GM18499 (cell line): ENCODE data around the gene GNG3.
"Not testable (repeated sequence)": the region's sequence is repeated elsewhere in the genome, so short reads cannot be mapped to it uniquely, and the experiment has no call there.

Experiments
- ATAC-seq: cut with Tn5 transposase; IDR thresholded peaks from one replicate; pipeline ENCODE4 v1.9.1; 2021; ENCODE audit warnings: moderate number of reproducible peaks; ENCODE audit not compliant: insufficient read depth, unreplicated experiment

GNG3 gene

DNA sequence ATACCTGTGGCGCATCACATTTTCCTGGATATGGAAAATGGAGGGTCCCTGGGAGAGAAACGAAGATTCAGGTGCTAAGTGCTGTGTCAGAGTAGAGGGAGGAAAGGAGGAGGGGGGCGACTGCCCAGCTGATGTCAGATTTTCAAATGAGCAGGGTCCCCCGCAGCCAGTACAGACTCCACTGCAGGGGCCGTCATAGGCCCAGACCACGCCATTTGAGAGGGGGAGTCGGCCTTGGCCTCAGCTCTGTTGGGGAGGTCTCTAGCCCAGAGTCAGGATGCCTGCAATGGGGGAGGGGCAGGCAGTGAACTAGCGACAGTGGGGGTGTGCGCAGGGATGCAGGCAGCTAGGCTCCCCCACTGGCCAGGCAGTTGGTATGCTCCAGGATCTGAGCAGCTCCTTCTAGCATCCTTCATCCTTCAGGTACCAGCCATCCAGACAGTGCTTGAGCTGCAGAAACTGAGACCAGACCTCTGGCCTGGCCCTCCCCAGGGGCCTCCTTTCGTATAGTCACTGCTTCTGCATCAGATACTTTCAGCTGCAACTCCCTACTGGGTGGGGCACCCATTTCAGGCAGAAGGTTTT lies at the start of gene GNG3, which contains the start of gene BSCL2:
GNG3 (plus strand) TSS at position 400 of the 585 bp plus-strand sequence. CDS start 620 bp downstream, outside the sequence.
BSCL2 (minus strand) TSS at position 148 of the 585 bp plus-strand sequence. CDS start 229 bp downstream, outside the sequence.
- ATAC-seq: no peak

GRCh38 chr11:62664405-62665074 lies 42.9 kb upstream of the GNG3 start:
- no peak for ATAC-seq

- ATAC-seq: no peak
Measured at GRCh38 chr11:62665075-62665598, 42.3 kb upstream of the GNG3 start, which contains the start of the genes C11orf98 and CSKMT. Gene C11orf98 (minus strand): TSS chr11:62665210. CDS start chr11:62665169, 41 bp downstream. Gene CSKMT (plus strand): TSS chr11:62665312. CDS start chr11:62665880, 568 bp downstream.

DNA sequence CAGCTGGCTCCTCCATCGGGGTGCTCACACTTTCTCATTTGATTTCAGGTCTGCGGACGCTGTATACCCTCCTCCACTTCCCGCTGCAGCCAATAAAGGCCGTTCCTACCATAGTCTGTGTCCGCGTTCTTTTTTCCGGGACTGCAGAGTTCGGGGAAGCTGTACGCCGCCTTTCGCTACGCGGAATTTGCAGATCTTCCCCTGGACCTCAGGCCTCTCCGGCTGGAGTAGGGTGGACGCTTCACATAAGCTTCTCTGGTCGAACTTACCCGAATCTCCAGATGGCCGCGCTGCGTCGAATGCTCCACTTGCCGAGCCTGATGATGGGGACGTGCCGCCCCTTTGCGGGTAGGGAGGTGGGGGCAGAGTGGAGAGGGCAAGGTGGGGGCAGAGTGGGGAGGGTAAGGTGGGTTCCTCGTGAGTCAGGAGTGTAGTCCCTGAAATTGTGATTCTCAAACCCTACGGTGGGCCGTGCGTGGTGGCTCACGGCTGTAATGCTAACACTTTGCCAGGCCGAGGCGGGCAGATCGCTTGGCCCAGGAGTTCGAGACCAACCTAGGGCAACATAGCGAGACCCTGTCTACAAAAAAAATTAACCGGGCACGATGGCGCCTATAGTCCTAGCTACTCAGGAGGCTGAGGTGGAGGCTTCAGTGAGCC lies 41.7 kb upstream of the GNG3 start:
- ATAC-seq: no peak

DNA sequence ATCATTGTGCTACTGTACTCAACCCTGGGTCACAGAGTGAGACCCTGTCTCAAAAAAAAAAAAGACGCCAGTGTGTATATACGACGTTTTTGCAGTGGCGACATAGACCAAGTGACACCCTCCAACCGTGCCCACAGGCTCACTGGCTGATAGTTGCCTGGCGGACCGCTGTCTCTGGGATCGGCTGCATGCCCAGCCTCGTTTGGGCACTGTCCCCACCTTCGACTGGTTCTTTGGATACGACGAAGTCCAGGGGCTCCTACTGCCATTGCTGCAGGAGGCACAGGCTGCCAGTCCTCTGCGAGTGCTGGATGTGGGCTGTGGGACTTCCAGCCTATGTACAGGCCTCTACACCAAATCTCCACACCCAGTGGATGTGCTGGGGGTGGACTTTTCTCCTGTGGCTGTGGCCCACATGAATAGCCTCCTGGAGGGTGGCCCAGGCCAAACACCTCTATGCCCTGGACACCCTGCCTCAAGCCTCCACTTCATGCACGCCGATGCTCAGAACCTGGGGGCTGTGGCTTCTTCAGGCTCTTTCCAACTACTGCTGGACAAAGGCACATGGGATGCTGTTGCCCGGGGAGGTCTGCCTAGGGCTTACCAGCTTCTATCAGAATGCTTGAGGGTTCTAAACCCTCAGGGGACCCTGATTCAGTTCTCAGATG lies 41.1 kb upstream of the GNG3 start:
- ATAC-seq: no peak

DNA sequence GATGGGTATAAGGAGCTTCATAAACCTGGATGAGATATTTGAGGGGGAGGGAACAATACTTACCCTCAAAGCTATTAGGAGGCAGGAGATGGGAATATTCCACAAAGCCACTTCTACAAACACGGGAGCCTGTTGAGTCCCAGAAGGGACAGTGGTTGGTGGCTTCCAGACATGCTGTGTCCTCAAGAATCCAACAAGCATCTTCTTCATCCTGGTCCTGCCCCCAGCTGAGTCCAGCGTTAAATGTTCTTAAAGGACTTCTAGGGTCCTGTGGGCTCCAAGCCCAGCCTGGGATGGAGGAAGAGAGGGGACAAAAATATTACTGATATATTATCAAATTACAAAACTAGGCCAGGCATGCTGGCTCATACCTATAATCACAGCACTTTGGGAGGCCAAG lies 40.0 kb upstream of the GNG3 start:
- no peak for ATAC-seq

DNA sequence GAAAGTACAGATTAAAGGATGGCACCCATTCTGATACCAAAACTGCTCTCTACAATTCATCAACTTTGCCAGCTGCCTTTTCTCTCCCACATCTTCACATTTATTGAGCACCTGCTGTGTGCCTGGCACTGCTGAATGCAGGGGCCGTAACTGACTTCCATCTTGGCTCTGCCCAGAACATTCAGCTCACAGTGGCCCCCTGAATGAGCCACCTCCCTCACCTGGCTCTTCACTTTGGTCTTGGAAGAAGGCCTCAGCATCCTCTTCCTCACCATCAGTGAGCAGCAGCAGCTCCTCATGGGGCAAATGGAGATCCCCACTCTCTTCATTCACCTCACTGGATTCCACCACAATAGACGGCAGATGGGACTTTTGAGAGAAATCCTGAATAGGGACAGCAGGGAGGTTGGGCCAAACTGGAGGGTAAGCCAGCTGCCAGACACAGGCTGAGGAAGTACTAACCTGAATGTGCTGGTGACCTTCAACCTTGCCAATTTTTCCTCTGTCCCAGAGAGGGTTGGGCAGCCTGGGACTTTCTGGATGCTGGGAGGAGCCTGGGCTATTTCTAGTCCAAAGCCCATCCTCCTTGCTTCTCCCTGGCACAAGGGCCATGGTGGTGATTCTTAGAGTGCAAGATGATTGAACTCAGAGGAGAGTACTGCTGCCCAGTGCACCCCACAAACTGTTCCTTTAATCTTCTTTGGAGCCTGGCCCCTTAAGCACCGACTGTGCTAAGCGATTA lies 37.9 kb upstream of the GNG3 start:
- ATAC-seq: no peak

GRCh38 chr11:62671236-62671607 lies 36.3 kb upstream of the GNG3 start:
- ATAC-seq: no peak

GRCh38 chr11:62671608-62672389 lies 35.7 kb upstream of the GNG3 start, which contains the start of the genes LBHD1 and UQCC3:
Gene LBHD1 (minus strand): TSS chr11:62672267. CDS start chr11:62670031, 2,236 bp downstream.
Gene UQCC3 (plus strand): TSS chr11:62671673. CDS start chr11:62671746, 73 bp downstream.
- ATAC-seq: no peak

DNA sequence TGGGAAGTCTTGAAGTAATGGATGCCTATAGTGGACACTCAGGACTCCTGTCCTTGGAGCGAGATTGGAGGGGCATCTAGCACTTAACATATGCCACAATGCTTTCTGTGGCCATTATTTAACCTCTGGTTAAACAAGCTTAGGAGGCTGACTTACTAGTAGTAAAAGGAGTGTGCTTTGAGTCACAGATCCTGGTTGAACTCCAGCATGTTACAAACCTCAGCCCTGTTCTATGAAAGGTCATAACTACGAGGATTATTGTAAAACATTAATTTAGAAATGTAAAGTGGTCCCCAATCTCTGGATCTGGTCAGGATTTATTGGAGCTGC lies 34.3 kb upstream of the GNG3 start:
- ATAC-seq: no peak

GRCh38 chr11:62675415-62675814 lies 32.1 kb upstream of the GNG3 start:
- not testable (repeated sequence) for ATAC-seq

- ATAC-seq: no peak
Measured at GRCh38 chr11:62676698-62677097, 30.8 kb upstream of the GNG3 start.

- no peak for ATAC-seq
Measured at GRCh38 chr11:62677156-62677555, 30.3 kb upstream of the GNG3 start.

DNA sequence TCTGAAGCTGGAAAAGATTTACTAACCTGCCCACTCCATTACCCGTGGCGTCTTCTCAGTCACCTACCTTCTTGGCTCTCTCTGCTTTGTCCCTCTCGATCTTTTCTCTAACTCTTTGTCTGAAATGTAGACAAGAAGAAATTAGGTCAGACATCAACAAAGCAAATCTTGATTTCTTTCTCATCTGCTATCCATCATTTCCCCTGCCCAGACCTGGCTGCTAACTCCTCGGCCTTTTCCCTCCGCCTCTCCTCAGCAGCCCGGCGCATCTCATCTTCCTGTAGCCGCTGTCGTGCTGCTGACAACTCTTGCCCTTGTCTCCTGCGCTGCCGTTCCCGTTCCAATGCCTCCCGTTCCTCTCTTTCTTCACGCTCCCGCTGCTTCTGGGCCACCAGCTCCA lies 29.8 kb upstream of the GNG3 start:
- ATAC-seq: no peak

- ATAC-seq: no peak
Measured at GRCh38 chr11:62678433-62678769, 29.1 kb upstream of the GNG3 start.

GRCh38 chr11:62678770-62679696 lies 28.4 kb upstream of the GNG3 start, which contains the start of gene UBXN1:
Gene UBXN1 (minus strand): TSS chr11:62679073. CDS start chr11:62678923, 150 bp downstream.
- no peak for ATAC-seq

GRCh38 chr11:62680825-62681240 lies 26.6 kb upstream of the GNG3 start:
- ATAC-seq: no peak

- no peak for ATAC-seq
Measured at GRCh38 chr11:62682518-62682917, 25.0 kb upstream of the GNG3 start.
